Kidney (tissue), 22 donors: ENCODE measurements around the gene DTD1. TPM values are rescaled to one million over a fixed set of nuclear protein-coding genes. Genes with fewer than 3 reads are reported as not detected.
A peak's percentile ranks its signal among the peaks of the same experiment; 100 is the strongest.

Source experiments
- DNase-seq, 5 donors: peaks; one replicate each; pipeline ENCODE4 v3.0.0-alpha.2; 2013 to 2020
- FAIRE-seq: peaks from 2 replicates; lab custom pipeline; 2012; peaks lifted over from hg19 to GRCh38; lab: Jason Lieb, UNC
- H3K27ac ChIP-seq, 2 donors: one replicate each; pipeline ENCODE4 v1.7.0; 2013; ENCODE audit warnings: low read depth in 2 of 2, low read length in 2 of 2, inconsistent platforms in 1 of 2
- H3K27me3 ChIP-seq: one replicate; pipeline ENCODE4 v1.7.1; 2013; ENCODE audit warnings: low read length, inconsistent platforms; ENCODE audit not compliant: control insufficient read depth, insufficient read depth
- H3K36me3 ChIP-seq, 3 donors: one replicate each; pipeline versions ENCODE4 v1.7.0 to v1.7.1; 2013; ENCODE audit warnings: low read length in 3 of 3, control low read depth in 1 of 3, inconsistent platforms in 1 of 3; ENCODE audit not compliant: insufficient read depth in 3 of 3, control insufficient read depth in 2 of 3
- H3K4me1 ChIP-seq, 3 donors: one replicate each; pipeline versions ENCODE4 v1.7.0 to v1.7.1; 2013; ENCODE audit warnings: low read length in 3 of 3, inconsistent platforms in 1 of 3, low read depth in 1 of 3; ENCODE audit not compliant: control insufficient read depth in 2 of 3, insufficient read depth in 2 of 3
- H3K4me3 ChIP-seq, 3 donors: one replicate each; pipeline versions ENCODE4 v1.7.0 to v1.8.1; 2013; ENCODE audit warnings: low read length in 3 of 3, control low read depth in 1 of 3, inconsistent platforms in 1 of 3
- H3K9ac ChIP-seq, 3 donors: one replicate each; pipeline versions ENCODE4 v1.7.0 to v1.7.1; 2013; ENCODE audit warnings: low read length in 3 of 3, control low read depth in 1 of 3, inconsistent platforms in 1 of 3
- H3K9me3 ChIP-seq, 3 donors: one replicate each; pipeline versions ENCODE4 v1.7.0 to v1.7.1; 2013; ENCODE audit warnings: low read length in 3 of 3, control low read depth in 1 of 3, inconsistent platforms in 1 of 3; ENCODE audit not compliant: control insufficient read depth in 2 of 3, insufficient read depth in 1 of 3
- CTCF ChIP-seq: IDR thresholded peaks from 3 replicates; pipeline ENCODE4 v1.5.1; 2012; ENCODE audit warnings: mild to moderate bottlenecking, moderate library complexity, borderline replicate concordance; ENCODE audit not compliant: insufficient read depth; ENCODE audit errors: extremely low read depth
- intact Hi-C: fragments of 100-400 bp; cut with DNase I; formaldehyde crosslinking; loops from one replicate; pipeline ENCODE4 v1.11.1; 2022
- long read RNA-seq, 10 donors: library from polyadenylated mRNA in 1 of 10; unstranded in 1 of 10; transcript quantifications; one replicate each; pipeline ENCODE4 v2.0.0 and lab custom pipeline, GENCODE V29; 2021 to 2026
- polyA plus RNA-seq: library from polyadenylated mRNA; stranded (reverse); fragments of 350-450 nt; fragmentation: Illumina TruSeq; extraction: RNeasy Lipid Tissue Mini Kit (QIAGEN cat#74804); gene quantifications from one replicate; pipeline ENCODE4 v1.2.3, GENCODE V29; 2014; ENCODE audit warnings: low read depth, low replicate concordance; ENCODE audit not compliant: insufficient read depth
- total RNA-seq: library from RNA; stranded (reverse); fragmentation: NEBNext Ultra II Directional; extraction: Animal tissue kit (Norgen Biotek cat#: 25700); gene quantifications from one replicate; pipeline ENCODE4 v1.2.1, GENCODE V29; 2021
- donor health status: control.
- donor health status: control.
- donor health status: control.
- donor health status: control.
- donor health status: control.
- donor health status: DM: yes; HTN: yes; CAD: no.
- donor health status: Normal renal cell carcinoma (clear cell type).

Gene DTD1
- total RNA-seq (45.3 TPM), polyA plus RNA-seq (47.4 TPM)
- long read RNA-seq, donor 1, transcript DTD1-201 (6 exons, 1,387 nt), result major isoform, 12 of 29 reads
- long read RNA-seq, donor 1, partial matches to known transcripts, result 17 of 29 reads
- long read RNA-seq, donor 1, other reads (novel, unspliced or antisense), result 0 of 29 reads
- long read RNA-seq, donor 2, transcript DTD1-201 (6 exons, 1,387 nt), result major isoform, 15 of 43 reads
- long read RNA-seq, donor 2, partial matches to known transcripts, result 28 of 43 reads
- long read RNA-seq, donor 2, other reads (novel, unspliced or antisense), result 0 of 43 reads
- long read RNA-seq, donor 3, transcript DTD1-201 (6 exons, 1,387 nt), result major isoform, 20 of 28 reads
- long read RNA-seq, donor 3, partial matches to known transcripts, result 8 of 28 reads
- long read RNA-seq, donor 3, other reads (novel, unspliced or antisense), result 0 of 28 reads
- long read RNA-seq, donor 4, transcript DTD1-201 (6 exons, 1,387 nt), result major isoform, 5 of 5 reads
- long read RNA-seq, donor 4, partial matches to known transcripts, result 0 of 5 reads
- long read RNA-seq, donor 4, other reads (novel, unspliced or antisense), result 0 of 5 reads
- long read RNA-seq, donor 5, result 0 reads
- long read RNA-seq, donor 6, transcript DTD1-201 (6 exons, 1,387 nt), result major isoform, 19 of 50 reads
- long read RNA-seq, donor 6, partial matches to known transcripts, result 30 of 50 reads
- long read RNA-seq, donor 6, other reads (novel, unspliced or antisense), result 0 of 50 reads
- long read RNA-seq, donor 7, transcript DTD1-201 (6 exons, 1,387 nt), result major isoform, 32 of 45 reads
- long read RNA-seq, donor 7, partial matches to known transcripts, result 11 of 45 reads
- long read RNA-seq, donor 7, other reads (novel, unspliced or antisense), result 2 of 45 reads
- long read RNA-seq, donor 8, transcript DTD1-201 (6 exons, 1,387 nt), result major isoform, 15 of 26 reads
- long read RNA-seq, donor 8, partial matches to known transcripts, result 10 of 26 reads
- long read RNA-seq, donor 8, other reads (novel, unspliced or antisense), result 0 of 26 reads
- long read RNA-seq, donor 9, transcript DTD1-201 (6 exons, 1,387 nt), result major isoform, 8 of 8 reads
- long read RNA-seq, donor 9, partial matches to known transcripts, result 0 of 8 reads
- long read RNA-seq, donor 9, other reads (novel, unspliced or antisense), result 0 of 8 reads
- long read RNA-seq, donor 10, transcript DTD1-201 (6 exons, 1,387 nt), result major isoform, 15 of 37 reads
- long read RNA-seq, donor 10, partial matches to known transcripts, result 21 of 37 reads
- long read RNA-seq, donor 10, other reads (novel, unspliced or antisense), result 0 of 37 reads

- peak; percentile 90 to 98 (median 92) for DNase-seq
- Histone ChIP-seq H3K27me3 (no peaks in the 10 kb centered on the region), H3K9me3 (no peaks in the 10 kb centered on the region), H3K36me3 (no peaks in the 10 kb centered on the region), H3K4me3 (peak within 1 kb of the TSS; percentile 87 to 95 (median 93)), H3K9ac (peak within 1 kb of the TSS; percentile 65 to 81 (median 73)), H3K4me1 (no peaks in the 10 kb centered on the region), H3K27ac (peak within 1 kb of the TSS; percentile 37 to 43)
- TF ChIP-seq CTCF, result peak; percentile 61
- no peak for FAIRE-seq
- intact Hi-C loops, result no loop called here
These were observed at the start of gene DTD1 for GRCh38 chr20:18587665-18588573. DTD1 (plus strand) TSS chr20:18588054; CDS start chr20:18588073, 19 bp downstream.

- H3K9me3 ChIP-seq, result no peaks in the 10 kb centered on the region
- TF ChIP-seq CTCF, result no peak
- DNase-seq (no peak), FAIRE-seq (no peak)
- H3K9ac ChIP-seq, result no peak overlapping the region
- H3K4me3 ChIP-seq, result no peak overlapping the region
- H3K27ac ChIP-seq, result no peak overlapping the region
- peaks cover 0 to 2% (median 0%) of the 10 kb centered on the region in 3 donors for H3K4me1 ChIP-seq
- H3K27me3 ChIP-seq, result no peaks in the 10 kb centered on the region
- H3K36me3 ChIP-seq, result peaks cover 0 to 16% (median 15%) of the 10 kb centered on the region in 3 donors
- intact Hi-C loops, result no loop called here
These were observed 46.1 kb upstream of the DTD1 start for GRCh38 chr20:18541741-18542140.

GRCh38 chr20:18543216-18543615 lies 44.6 kb upstream of the DTD1 start:
- peaks cover 2 to 21% (median 20%) of the 10 kb centered on the region in 3 donors for H3K36me3 ChIP-seq

More at GRCh38 chr20:18543216-18543615, 44.6 kb upstream of the DTD1 start:
- no peak overlapping the region for H3K27ac ChIP-seq
- intact Hi-C loops, result no loop called here
- H3K9ac ChIP-seq, result no peak overlapping the region
- no peak for FAIRE-seq
- no peak for DNase-seq
- no peaks in the 10 kb centered on the region for H3K9me3 ChIP-seq
- no peak for TF ChIP-seq CTCF
- H3K4me1 ChIP-seq, result peaks cover 0 to 2% (median 0%) of the 10 kb centered on the region in 3 donors
- no peaks in the 10 kb centered on the region for H3K27me3 ChIP-seq
- H3K4me3 ChIP-seq, result no peak overlapping the region
